Activated CD8-positive, alpha-beta T cell treated with anti-CD3 and anti-CD28 coated beads for 36 hours (primary cell): Measurements from ENCODE around the gene HADH. TPM values are rescaled to one million over a fixed set of nuclear protein-coding genes. Genes with fewer than 3 reads are reported as not detected.
A peak's percentile ranks its signal among the peaks of the same experiment; 100 is the strongest.

Experiments used
- ATAC-seq: fragments of 200-7000 bp; cut with Tn5 transposase; one replicate; pipeline ENCODE4 v1.10.0; 2021; ENCODE audit warnings: mild to moderate bottlenecking, moderate library complexity
- CTCF ChIA-PET: fragments of 350-600 bp; sonication (Branson Sonifier 250); formaldehyde crosslinking; loops from one replicate; lab custom pipeline; 2021; ENCODE audit warnings: antibody characterized with exemption; lab: Charles Lee
- POLR2A ChIA-PET: fragments of 350-600 bp; sonication (Branson Sonifier 250); formaldehyde crosslinking; loops from one replicate; lab custom pipeline; 2021; ENCODE audit warnings: antibody characterized with exemption; lab: Charles Lee
- DNase-seq: peaks from one replicate; pipeline ENCODE4 v3.0.0-alpha.2; 2020
- H3K27ac Mint-ChIP-seq: one replicate; pipeline ENCODE4 v1.8.0; 2021; ENCODE audit warnings: mild to moderate bottlenecking, mixed read lengths
- H3K27me3 Mint-ChIP-seq: one replicate; pipeline ENCODE4 v1.8.0; 2021; ENCODE audit warnings: mixed read lengths
- H3K36me3 Mint-ChIP-seq: one replicate; pipeline ENCODE4 v1.8.0; 2021; ENCODE audit warnings: low read depth, mixed read lengths
- H3K4me1 Mint-ChIP-seq: one replicate; pipeline ENCODE4 v1.8.0; 2021; ENCODE audit warnings: low read depth, mixed read lengths
- H3K4me3 Mint-ChIP-seq: one replicate; pipeline ENCODE4 v1.8.0; 2021; ENCODE audit warnings: mild to moderate bottlenecking, moderate library complexity, mixed read lengths
- H3K9me3 Mint-ChIP-seq: one replicate; pipeline ENCODE4 v1.8.0; 2021; ENCODE audit warnings: mixed read lengths
- intact Hi-C: fragments of 100-400 bp; cut with micrococcal nuclease; formaldehyde crosslinking; loops from one replicate; pipeline ENCODE4 v1.10.0; 2022
- total RNA-seq, 2 experiments: library from RNA; stranded (reverse); gene quantifications; one replicate each; pipeline ENCODE4 v1.2.3, GENCODE V29; 2021
- TF ChIP-seq, protein P1 (sequence below): fragments of 200-600 bp; IDR thresholded peaks from one replicate; pipeline ENCODE4 v1.8.0; 2022; ENCODE audit warnings: antibody characterized with exemption, mild to moderate bottlenecking

HADH gene
- total RNA-seq, 2 experiments from 2014 or later = 50.3 to 50.7 TPM

DNA sequence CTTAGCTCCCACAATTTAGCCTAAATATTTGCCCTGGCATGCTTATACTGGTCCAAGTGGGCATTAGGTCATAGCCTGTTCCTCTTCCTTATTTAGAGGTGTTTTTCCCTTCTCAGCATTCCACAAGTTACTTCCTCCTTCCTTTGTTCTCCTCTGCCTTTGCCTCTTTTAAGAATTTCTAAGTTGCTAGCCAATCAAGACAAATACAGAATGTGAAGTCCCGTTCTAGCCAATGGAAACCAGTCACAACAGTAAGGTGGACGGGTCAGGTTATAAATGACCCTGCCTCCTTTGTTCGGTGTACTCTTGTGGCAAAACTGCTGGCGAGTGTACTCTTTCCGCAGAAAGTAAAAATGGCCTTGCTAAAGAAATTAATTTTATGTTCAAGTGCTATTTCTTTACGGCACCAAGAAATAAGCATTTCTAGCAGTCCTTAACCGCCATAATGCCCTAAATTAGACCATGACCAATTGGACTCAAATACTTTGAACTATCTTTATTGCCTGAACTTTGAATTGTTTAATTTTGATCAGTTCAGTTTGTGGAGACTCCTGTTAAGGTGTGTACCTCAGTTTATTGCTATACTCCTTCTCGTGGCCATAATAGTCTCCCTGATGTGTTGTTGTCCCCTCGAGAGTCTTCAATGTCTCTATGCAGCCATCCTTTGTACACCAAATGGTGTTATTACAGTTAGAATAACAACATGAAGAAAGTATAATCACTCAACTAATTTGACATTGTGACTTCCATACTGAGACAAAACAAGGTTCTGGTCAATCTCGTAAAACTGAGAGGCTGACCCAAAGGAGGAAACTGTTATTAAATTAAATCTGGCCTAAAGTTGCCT lies 1.6 kb upstream of the HADH start:
- Mint-ChIP-seq H3K9me3 (no peaks in the 10 kb centered on the region), H3K27ac (no peak overlapping the region), H3K4me3 (peak overlapping the region; percentile 49), H3K27me3 (no peaks in the 10 kb centered on the region), H3K4me1 (peaks cover 27% of the 10 kb centered on the region), H3K36me3 (peaks cover 14% of the 10 kb centered on the region)
- ATAC-seq = no peak
- CTCF ChIA-PET = interaction anchor here (0.9 kb wide), 1 partner anchor 33 kb away, joined by 3 read pairs; no protein-coding TSS in a partner anchor
- POLR2A ChIA-PET = interaction anchor here (0.6 to 1.1 kb wide), 2 partner anchors 11 to 1321 kb away, joined by 3 to 4 read pairs; no protein-coding TSS in a partner anchor
- TF ChIP-seq, protein P1, sequence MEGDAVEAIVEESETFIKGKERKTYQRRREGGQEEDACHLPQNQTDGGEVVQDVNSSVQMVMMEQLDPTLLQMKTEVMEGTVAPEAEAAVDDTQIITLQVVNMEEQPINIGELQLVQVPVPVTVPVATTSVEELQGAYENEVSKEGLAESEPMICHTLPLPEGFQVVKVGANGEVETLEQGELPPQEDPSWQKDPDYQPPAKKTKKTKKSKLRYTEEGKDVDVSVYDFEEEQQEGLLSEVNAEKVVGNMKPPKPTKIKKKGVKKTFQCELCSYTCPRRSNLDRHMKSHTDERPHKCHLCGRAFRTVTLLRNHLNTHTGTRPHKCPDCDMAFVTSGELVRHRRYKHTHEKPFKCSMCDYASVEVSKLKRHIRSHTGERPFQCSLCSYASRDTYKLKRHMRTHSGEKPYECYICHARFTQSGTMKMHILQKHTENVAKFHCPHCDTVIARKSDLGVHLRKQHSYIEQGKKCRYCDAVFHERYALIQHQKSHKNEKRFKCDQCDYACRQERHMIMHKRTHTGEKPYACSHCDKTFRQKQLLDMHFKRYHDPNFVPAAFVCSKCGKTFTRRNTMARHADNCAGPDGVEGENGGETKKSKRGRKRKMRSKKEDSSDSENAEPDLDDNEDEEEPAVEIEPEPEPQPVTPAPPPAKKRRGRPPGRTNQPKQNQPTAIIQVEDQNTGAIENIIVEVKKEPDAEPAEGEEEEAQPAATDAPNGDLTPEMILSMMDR = no peak
- no peak for DNase-seq
- intact Hi-C loops = no loop called here

DNA sequence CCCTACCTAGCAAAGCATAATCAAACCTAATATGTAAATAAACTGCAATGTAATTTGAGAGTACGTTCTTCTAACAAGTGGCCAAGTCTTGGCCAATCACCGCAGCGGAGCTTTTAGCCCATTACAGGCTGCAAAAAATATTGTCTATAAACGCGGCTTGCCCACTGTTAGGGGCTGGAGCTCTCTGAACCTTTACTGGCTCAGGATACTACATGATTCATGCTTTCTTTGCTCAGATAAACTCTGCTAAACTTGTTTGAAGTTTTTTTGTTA lies 990 bp upstream of the HADH start:
- no peak overlapping the region for H3K27ac Mint-ChIP-seq
- intact Hi-C loops = no loop called here
- H3K27me3 Mint-ChIP-seq = no peaks in the 10 kb centered on the region
- H3K9me3 Mint-ChIP-seq = no peaks in the 10 kb centered on the region
- TF ChIP-seq, protein P1 = no peak
- ChIA-PET POLR2A (interaction anchor here (0.6 to 1.1 kb wide), 2 partner anchors 12 to 1321 kb away, joined by 3 to 4 read pairs; no protein-coding TSS in a partner anchor), CTCF (interaction anchor here (0.9 kb wide), 1 partner anchor 33 kb away, joined by 3 read pairs; no protein-coding TSS in a partner anchor)
- ATAC-seq (no peak), DNase-seq (no peak)
- H3K4me3 Mint-ChIP-seq = peak overlapping the region; percentile 49
- H3K4me1 Mint-ChIP-seq = peaks cover 31% of the 10 kb centered on the region
- H3K36me3 Mint-ChIP-seq = peaks cover 17% of the 10 kb centered on the region

- peaks cover 33% of the 10 kb centered on the region for H3K4me1 Mint-ChIP-seq
- CTCF ChIA-PET = interaction anchor here (0.9 kb wide), 1 partner anchor 32 kb away, joined by 3 read pairs; no protein-coding TSS in a partner anchor
These were observed 540 bp upstream of the HADH start for GRCh38 chr4:107989162-107989536.

DNA sequence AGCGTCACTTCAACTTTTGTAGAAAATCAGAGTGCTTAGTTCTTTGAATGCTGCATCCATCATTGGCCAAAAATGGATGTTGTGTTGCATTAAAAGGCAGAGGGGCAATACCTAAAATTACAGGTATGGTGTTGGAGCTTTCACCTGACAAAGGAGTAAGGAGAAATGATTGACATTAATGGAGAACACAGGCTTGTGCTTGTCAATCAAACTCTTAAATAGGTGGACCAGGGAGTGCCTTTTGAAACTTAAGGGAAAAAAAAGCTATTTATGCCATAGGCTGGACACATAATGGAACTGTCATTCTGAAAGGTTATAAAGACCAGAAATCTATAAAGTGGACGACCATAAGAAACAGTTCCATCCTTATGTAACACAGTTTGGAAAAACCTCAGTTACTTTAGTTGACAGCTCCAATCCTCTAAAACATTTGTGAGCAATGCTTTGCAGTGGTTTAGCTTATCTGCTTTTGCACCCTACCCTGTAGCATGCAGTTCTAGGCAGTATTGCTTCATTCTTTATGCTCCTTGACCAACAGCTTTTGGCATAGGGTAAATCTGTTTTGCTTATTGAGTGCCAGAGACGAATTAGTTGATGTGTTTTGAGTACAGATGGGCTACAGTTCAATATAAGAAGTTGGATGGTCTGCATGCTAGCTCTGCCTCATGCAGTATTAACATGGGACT lies 2.4 kb downstream of the HADH start:
- no peak for ATAC-seq
- ChIA-PET CTCF (interaction anchor here (0.9 to 2.1 kb wide), 6 partner anchors 14 to 581 kb away, joined by 3 to 11 read pairs (median 3); no protein-coding TSS in a partner anchor), POLR2A (interaction anchor here (1.0 kb wide), 2 partner anchors 42 to 541 kb away, joined by 3 read pairs; no protein-coding TSS in a partner anchor)
- H3K4me3 Mint-ChIP-seq = peak overlapping the region; percentile 81
- intact Hi-C loops = no loop called here
- peaks cover 36% of the 10 kb centered on the region for H3K36me3 Mint-ChIP-seq
- no peak for DNase-seq
- H3K27ac Mint-ChIP-seq = no peak overlapping the region
- H3K9me3 Mint-ChIP-seq = no peaks in the 10 kb centered on the region
- H3K27me3 Mint-ChIP-seq = no peaks in the 10 kb centered on the region
- peaks cover 41% of the 10 kb centered on the region for H3K4me1 Mint-ChIP-seq
- TF ChIP-seq, protein P1 = no peak

More at GRCh38 chr4:107989162-107989536, 540 bp upstream of the HADH start:
- intact Hi-C loops = no loop called here
- POLR2A ChIA-PET = interaction anchor here (0.6 to 2.3 kb wide), 6 partner anchors 8 to 1320 kb away, joined by 3 to 12 read pairs (median 4); no protein-coding TSS in a partner anchor
- no peak for DNase-seq
- peak overlapping the region; percentile 81 for H3K4me3 Mint-ChIP-seq
- peak; percentile 18 for ATAC-seq
- peaks cover 17% of the 10 kb centered on the region for H3K36me3 Mint-ChIP-seq
- H3K27me3 Mint-ChIP-seq = no peaks in the 10 kb centered on the region
- no peaks in the 10 kb centered on the region for H3K9me3 Mint-ChIP-seq
- TF ChIP-seq, protein P1 = no peak
- peak overlapping the region; percentile 92 for H3K27ac Mint-ChIP-seq
